BJ (cell line): ENCODE results near the gene DENND1A. TPM values are rescaled to one million over a fixed set of nuclear protein-coding genes. Genes with fewer than 3 reads are reported as not detected.
"Not testable (repeated sequence)": the region's sequence is repeated elsewhere in the genome, so short reads cannot be mapped to it uniquely, and the experiment has no call there.

ENCODE experiments used
- CTCF ChIA-PET: fragments of 350-600 bp; formaldehyde crosslinking; extraction: SDS; loops from one replicate; lab custom pipeline; 2021; ENCODE audit warnings: antibody characterized with exemption, inconsistent platforms; lab: Yijun Ruan, JAX
- POLR2A ChIA-PET: fragments of 300-600 bp; sonication (Branson Sonifier 250); formaldehyde crosslinking; extraction: SDS; loops from one replicate; lab custom pipeline; 2021; ENCODE audit warnings: antibody characterized with exemption; lab: Charles Lee
- DNase-seq: peaks from one replicate; pipeline ENCODE4 v3.0.0-alpha.2; 2011; ENCODE audit warnings: low read depth
- H3K27me3 ChIP-seq: 2 replicates; pipeline ENCODE4 v1.6.0; 2011; ENCODE audit warnings: low read length; ENCODE audit not compliant: control insufficient read depth, insufficient read depth
- H3K36me3 ChIP-seq: 2 replicates; pipeline ENCODE4 v1.5.1; 2011; ENCODE audit warnings: low read length; ENCODE audit not compliant: control insufficient read depth, insufficient read depth
- H3K4me3 ChIP-seq: 2 replicates; pipeline ENCODE4 v1.5.1; 2011; ENCODE audit warnings: low read depth, mild to moderate bottlenecking, control low read depth, low read length
- CTCF ChIP-seq: IDR thresholded peaks from 2 replicates; pipeline ENCODE4 v1.5.1; 2011; ENCODE audit warnings: low read depth, mild to moderate bottlenecking, control low read depth, inconsistent platforms, low read length, moderate library complexity; ENCODE audit not compliant: insufficient read depth
- polyA plus RNA-seq: library from polyadenylated mRNA; depleted of rRNA; stranded (reverse); fragments of >200 nt; gene quantifications from 2 replicates; pipeline ENCODE4 v1.2.3, GENCODE V29; 2011

The DENND1A gene
- polyA plus RNA-seq, 1 experiment, result 24.0 TPM

GRCh38 chr9:123941524-123942070 lies 11.7 kb upstream of the DENND1A start:
- no peak for TF ChIP-seq CTCF
- Histone ChIP-seq H3K27me3 (peaks cover 4% of the 10 kb centered on the region; the same call in 1 of the 2 replicates), H3K4me3 (no peak overlapping the region), H3K36me3 (no peaks in the 10 kb centered on the region)
- ChIA-PET CTCF (no interaction called here), POLR2A (no interaction called here)
- no peak for DNase-seq

- no peak for DNase-seq
- Histone ChIP-seq H3K36me3 (no peaks in the 10 kb centered on the region), H3K27me3 (peaks cover 4% of the 10 kb centered on the region; the same call in 1 of the 2 replicates), H3K4me3 (no peak overlapping the region)
- ChIA-PET CTCF (interaction anchor here (0.9 kb wide), 1 partner anchor 12 kb away, joined by 4 read pairs; no protein-coding TSS in a partner anchor), POLR2A (no interaction called here)
- TF ChIP-seq CTCF, result no peak
Observed at GRCh38 chr9:123940721-123941523, 11.0 kb upstream of the DENND1A start.

- CTCF ChIA-PET, result no interaction called here
- Histone ChIP-seq H3K4me3 (no peak overlapping the region), H3K36me3 (no peaks in the 10 kb centered on the region), H3K27me3 (peaks cover 4% of the 10 kb centered on the region; the same call in 1 of the 2 replicates)
- DNase-seq, result no peak
- TF ChIP-seq CTCF, result no peak
- POLR2A ChIA-PET, result no interaction called here
Observed at GRCh38 chr9:123938401-123938800, 8.5 kb upstream of the DENND1A start.

GRCh38 chr9:123936575-123936974 lies 6.6 kb upstream of the DENND1A start:
- DNase-seq, CTCF ChIA-PET, POLR2A ChIA-PET: not testable (repeated sequence)

GRCh38 chr9:123933440-123934212 lies 3.7 kb upstream of the DENND1A start:
- CTCF ChIA-PET, result interaction anchor here (2.2 kb wide), 1 partner anchor 108 kb away, joined by 7 read pairs; no protein-coding TSS in a partner anchor
- TF ChIP-seq CTCF, result no peak

More at GRCh38 chr9:123936575-123936974, 6.6 kb upstream of the DENND1A start:
- not testable (repeated sequence) for H3K27me3 ChIP-seq, H3K4me3 ChIP-seq, H3K36me3 ChIP-seq

More at GRCh38 chr9:123933440-123934212, 3.7 kb upstream of the DENND1A start:
- Histone ChIP-seq H3K36me3 (no peaks in the 10 kb centered on the region), H3K27me3 (0 out of 2 replicates have a peak, but pooled peaks cover 2% of the 10 kb centered on the region), H3K4me3 (no peak overlapping the region)
- POLR2A ChIA-PET, result no interaction called here
- no peak for DNase-seq
